ENCODE measurements around the gene LSM7.

DNA sequence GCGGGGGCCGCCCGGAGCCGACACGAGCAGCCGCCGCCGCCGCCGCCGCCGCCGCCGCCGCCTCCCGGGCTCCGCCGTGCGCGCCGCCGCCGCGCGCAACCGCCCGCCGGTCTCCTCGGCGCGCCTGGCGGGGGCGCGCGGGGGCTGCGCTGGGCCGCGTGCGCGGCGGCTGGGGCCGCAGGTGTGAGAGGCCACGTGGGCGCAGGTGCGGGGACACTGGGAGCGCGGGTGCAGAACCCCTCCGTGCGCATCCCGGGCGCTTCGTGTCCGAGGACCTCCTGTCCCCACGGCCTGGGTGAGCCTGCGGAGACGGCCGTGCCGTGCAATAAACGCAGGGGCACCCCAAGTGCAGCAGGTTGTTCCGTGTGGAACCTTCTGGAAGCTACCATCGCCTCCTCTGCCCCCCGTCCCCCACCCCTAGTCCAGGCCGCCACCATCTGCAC, 20.3 kb downstream of the LSM7 start, which contains the start of gene LINGO3:
- TF ChIP-seq EZH2 (IDR thresholded peaks at IDR 0.05; ENCODE audit: low read depth, unreplicated experiment) = no peak
- no peak for TF ChIP-seq CREB1 (CRISPR knock-in tag; IDR thresholded peaks at IDR 0.05; ENCODE audit: low read depth)
- no peak for TF ChIP-seq POLR2AphosphoS5 (IDR thresholded peaks at IDR 0.05; ENCODE audit: low read depth)
- TF ChIP-seq CTCF (conservative IDR thresholded peaks at IDR 0.05; ENCODE audit: low read depth in 2 of 2) = no peak
- TF ChIP-seq, protein P1, sequence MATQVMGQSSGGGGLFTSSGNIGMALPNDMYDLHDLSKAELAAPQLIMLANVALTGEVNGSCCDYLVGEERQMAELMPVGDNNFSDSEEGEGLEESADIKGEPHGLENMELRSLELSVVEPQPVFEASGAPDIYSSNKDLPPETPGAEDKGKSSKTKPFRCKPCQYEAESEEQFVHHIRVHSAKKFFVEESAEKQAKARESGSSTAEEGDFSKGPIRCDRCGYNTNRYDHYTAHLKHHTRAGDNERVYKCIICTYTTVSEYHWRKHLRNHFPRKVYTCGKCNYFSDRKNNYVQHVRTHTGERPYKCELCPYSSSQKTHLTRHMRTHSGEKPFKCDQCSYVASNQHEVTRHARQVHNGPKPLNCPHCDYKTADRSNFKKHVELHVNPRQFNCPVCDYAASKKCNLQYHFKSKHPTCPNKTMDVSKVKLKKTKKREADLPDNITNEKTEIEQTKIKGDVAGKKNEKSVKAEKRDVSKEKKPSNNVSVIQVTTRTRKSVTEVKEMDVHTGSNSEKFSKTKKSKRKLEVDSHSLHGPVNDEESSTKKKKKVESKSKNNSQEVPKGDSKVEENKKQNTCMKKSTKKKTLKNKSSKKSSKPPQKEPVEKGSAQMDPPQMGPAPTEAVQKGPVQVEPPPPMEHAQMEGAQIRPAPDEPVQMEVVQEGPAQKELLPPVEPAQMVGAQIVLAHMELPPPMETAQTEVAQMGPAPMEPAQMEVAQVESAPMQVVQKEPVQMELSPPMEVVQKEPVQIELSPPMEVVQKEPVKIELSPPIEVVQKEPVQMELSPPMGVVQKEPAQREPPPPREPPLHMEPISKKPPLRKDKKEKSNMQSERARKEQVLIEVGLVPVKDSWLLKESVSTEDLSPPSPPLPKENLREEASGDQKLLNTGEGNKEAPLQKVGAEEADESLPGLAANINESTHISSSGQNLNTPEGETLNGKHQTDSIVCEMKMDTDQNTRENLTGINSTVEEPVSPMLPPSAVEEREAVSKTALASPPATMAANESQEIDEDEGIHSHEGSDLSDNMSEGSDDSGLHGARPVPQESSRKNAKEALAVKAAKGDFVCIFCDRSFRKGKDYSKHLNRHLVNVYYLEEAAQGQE (IDR thresholded peaks at IDR 0.05; ENCODE audit: unreplicated experiment) = no peak
- TF ChIP-seq ZNF331 (CRISPR knock-in tag; IDR thresholded peaks at IDR 0.05; ENCODE audit: low read depth) = no peak
- TF ChIP-seq EZH2phosphoT487 (IDR thresholded peaks at IDR 0.05; ENCODE audit: unreplicated experiment) = no peak
- TF ChIP-seq NANOG (IDR thresholded peaks at IDR 0.05; ENCODE audit: borderline replicate concordance) = no peak
- no peak for TF ChIP-seq JUNB (IDR thresholded peaks at IDR 0.05; ENCODE audit: unreplicated experiment)
- TF ChIP-seq ETS1 (IDR thresholded peaks at IDR 0.05) = no peak
- TF ChIP-seq ZNF114 (CRISPR knock-in tag; IDR thresholded peaks at IDR 0.05) = no peak
- TF ChIP-seq STAT1 (IDR thresholded peaks at IDR 0.05; ENCODE audit: unreplicated experiment) = no peak

Data from GM23338 (cell line).